ENCODE results near the gene HDAC2.
A peak's percentile ranks its signal among the peaks of the same experiment; 100 is the strongest.
"Not testable (repeated sequence)": the region's sequence is repeated elsewhere in the genome, so short reads cannot be mapped to it uniquely, and the experiment has no call there.

HDAC2 gene

DNA sequence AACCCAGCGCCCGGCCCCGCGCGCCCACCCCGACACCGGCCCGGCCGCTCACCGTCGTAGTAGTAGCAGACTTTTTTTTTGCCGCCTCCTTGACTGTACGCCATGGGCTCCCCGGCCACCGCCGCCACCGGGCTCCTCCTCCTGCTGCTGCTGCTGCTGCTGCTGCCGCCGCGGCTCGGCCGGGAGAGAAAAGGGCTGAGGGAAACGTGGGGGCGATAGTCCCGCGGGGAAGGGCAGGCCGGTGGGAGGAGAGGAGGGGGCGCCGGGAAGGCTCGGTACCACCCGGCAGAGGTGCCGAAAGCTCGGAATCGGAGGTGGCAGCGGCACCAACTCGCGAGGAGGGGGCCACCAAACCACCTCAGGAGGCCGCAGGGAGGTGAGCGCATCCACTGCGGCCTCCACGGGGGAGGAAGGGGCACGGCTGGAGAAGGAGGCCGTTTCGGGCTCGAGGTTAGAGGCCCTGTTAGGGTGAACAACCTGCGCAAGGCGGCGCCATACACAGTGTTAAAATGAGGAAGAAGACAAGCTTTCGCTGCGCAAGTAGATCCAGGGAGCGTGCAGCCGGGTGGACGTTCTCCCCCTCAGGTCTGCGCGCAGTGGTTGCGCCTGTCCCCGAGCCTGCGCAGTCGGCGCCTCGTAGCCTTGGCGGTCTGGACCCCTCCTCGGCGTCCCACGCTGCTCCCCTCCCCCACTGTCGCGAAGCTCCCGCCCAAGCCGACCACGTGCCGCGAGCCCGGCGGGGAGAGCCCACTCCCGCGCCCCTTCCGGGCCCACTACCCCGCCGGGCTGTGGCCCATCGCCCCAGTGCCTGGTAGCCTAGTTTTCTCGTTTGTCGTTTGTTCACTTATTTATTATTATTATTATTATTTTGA lies at the start of gene HDAC2:
Gene HDAC2, minus strand, starts transcription at position 344 of the 872 bp plus-strand sequence. Its CDS starts 240 bp downstream, at position 104.
- DNase-seq (ENCODE audit: low read depth in 2 of 2) = peak; percentile 63 to 71

DNA sequence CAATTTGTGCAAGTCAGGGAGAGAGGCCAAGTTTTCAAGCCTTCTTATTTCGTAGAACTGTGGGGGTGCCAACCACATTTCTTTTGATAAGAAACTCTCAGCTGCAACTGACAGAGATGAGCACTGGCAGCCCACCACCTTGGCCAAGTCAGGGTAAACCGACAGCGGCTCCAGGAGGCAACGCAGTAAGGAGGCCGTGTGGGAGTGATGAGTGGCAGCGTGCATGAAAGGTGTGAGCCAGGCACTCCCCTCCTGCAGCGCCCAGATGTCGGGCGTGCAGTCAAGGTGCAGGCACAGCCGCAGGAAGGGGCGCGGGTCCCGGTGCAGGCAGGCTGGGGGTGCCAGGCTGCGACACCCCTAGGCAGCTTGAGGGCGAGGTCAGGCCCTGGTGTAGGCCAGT lies 49.2 kb upstream of the HDAC2 start:
- DNase-seq (ENCODE audit: low read depth in 2 of 2) = no peak

DNA sequence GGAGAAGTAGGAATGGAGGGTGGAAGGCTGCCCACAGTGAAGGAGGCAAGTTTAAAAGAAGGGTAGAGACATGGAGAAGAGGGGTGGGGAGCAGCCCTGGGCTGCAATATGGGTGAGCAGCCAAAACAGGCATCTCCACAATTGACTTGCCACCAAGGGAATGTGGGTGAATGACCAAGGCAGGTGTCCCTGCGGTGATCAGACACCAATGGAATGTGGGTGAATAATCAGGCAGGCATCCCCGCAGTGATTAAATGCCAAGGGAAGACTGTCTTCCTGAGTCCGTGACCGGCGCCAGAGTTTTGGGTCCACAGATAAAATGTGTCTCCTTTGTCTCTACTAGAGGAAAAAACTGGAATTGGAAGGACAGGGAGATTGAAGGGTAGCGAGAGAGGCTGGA lies 46.2 kb upstream of the HDAC2 start:
- DNase-seq (ENCODE audit: low read depth in 2 of 2) = not testable (repeated sequence)

DNA sequence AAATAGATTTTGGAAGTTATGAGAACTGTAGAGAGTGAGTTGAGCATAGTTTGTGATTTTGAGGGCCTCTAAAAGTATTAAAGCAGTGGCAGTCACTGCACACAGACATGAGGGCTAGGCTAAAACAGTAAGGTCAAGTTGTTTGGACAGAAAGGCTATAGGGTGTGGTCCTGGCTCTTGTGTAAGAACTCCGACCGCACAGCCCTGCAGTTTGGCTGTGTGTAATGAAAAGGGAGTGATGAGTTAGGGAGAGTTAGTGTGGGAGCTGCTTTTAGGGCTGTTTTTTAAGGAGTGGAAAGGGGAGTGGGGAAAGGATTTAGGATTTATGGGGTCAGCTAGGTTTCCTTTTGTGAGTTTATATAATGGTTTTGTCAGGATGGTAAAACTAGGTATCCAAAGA lies 43.2 kb upstream of the HDAC2 start:
- DNase-seq (ENCODE audit: low read depth in 2 of 2) = not testable (repeated sequence)

DNA sequence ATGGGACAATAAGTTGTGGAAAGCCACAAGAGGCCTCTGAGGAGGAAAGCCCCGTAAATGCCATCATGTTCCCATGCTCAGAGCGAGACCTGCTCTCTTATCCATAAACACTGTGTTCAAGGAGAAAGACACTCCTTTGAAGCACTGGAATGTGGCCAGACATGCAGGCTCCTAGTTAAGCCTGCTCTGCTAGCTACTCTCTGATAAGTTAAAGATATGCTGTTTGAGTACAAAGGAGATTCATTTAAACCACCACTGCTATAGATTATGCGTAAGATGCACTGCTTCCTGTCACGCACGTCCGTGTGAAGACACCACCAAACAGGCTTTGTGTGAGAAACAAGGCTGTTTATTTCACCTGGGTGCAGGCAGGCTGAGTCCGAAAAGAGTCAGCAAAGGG lies 40.5 kb upstream of the HDAC2 start:
- DNase-seq (ENCODE audit: low read depth in 2 of 2) = not testable (repeated sequence)

DNA sequence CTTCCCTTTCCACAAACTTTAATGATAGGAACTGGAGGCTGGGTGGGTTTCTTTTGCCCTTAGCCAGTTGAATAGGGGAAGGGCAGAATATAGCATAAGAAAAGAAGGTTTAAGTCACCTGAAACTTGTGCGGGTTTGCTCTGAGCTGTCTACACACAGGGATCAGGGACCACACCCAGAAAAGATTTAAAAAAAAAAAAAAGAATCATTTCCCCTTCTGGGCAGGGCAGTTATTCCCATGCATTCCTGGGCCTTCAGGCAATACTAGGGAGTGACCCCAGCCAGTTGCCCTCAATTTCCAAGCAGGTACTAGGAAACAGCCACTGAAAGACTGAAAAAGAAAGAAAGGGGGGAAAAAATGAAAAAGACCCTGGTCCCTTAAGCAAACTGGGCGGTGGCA lies 39.6 kb upstream of the HDAC2 start:
- no peak for DNase-seq (ENCODE audit: low read depth in 2 of 2)

DNA sequence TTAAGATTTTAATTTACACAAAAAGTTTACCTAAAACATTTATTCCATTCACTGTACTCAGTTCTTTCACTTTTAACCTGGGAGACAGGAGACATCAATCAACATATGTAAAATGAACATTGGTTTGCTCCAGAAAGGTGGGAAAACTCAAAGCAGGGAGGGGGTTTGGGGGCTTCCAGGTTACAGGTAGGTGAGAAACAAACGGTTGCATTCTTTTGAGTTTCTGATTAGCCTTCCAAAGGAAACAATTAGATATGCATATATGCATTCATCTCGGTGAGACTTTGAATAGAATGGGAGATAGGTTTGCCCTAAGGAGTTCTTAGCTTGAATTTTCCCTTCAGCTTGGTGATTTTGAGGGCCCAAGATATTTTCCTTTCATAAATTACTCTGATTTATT lies 38.2 kb upstream of the HDAC2 start:
- DNase-seq (ENCODE audit: low read depth in 2 of 2) = no peak

DNA sequence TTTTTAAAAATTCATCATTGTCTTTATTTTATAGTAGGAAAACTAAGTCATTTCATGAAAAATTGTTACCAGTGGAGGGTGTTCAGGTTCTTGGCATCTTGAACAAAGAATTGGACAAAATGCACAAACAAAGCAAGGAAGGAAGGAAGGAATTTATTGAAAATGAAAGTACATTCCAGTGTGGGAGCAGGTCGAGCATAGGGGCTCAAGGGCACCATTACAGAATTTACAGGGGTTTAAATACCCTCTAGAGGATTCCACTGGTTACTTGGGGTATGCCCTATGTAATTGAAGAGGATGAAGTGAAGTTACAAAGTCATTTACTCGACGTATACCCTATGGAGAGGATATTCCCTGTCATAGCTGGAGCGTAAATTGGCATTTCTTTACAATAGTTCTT lies 37.4 kb upstream of the HDAC2 start:
- no peak for DNase-seq (ENCODE audit: low read depth in 2 of 2)

DNA sequence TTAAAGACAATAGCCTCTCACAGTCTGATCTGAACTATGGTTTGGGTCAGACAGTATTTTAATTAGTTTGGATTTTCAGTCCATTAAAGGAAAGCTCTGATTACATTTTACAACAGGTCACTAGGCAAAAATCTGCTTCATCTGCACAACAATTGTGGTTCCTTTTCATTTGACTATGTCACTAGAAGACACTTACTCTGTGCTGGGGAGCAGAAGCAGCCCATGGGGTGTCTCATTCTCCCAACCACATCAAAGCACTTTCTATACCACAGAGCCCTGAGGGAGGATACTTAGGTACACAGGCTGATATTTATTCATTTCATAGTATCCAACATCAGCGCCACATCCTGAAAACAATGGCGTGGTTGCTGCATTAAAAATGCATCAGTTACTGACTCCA lies 36.6 kb upstream of the HDAC2 start:
- no peak for DNase-seq (ENCODE audit: low read depth in 2 of 2)

DNA sequence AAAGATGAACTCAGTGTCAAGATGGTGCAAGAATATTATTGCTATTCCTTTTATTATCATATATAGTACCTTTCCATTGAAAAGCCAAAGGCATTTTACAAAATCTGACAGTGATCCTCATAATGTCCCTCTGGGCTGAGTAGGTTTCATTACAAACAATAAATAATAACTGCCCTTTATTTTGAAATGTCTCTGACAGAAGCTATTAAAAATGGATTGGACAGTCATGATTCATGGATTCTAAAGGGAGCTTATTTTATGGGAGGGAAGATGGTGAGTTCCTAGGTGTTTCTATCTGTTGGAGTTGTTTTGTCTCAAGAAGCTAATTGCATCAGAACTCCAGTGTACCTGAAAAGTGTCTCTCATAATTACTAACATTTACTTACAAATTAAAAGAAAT lies 30.4 kb upstream of the HDAC2 start:
- no peak for DNase-seq (ENCODE audit: low read depth in 2 of 2)

DNA sequence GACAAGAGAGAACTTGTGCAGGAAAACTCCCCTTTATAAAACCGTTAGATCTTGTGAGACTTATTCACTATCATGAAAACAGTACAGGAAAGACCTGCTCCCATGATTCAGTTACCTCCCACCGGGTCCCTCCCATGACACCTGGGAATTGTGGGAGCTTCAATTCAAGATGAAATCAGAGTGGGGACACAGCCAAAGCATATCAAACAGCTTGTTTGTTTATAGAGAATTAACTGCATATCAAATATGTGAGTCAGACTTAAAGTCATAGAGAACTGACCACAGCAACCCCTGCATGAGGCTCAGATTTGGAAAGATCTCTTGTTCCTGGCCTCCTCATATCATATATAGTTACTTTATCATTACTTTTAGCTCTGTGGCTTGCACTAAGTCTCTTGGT lies 29.1 kb upstream of the HDAC2 start:
- DNase-seq (ENCODE audit: low read depth in 2 of 2) = peak in 1 of 2 experiments; percentile 21

DNA sequence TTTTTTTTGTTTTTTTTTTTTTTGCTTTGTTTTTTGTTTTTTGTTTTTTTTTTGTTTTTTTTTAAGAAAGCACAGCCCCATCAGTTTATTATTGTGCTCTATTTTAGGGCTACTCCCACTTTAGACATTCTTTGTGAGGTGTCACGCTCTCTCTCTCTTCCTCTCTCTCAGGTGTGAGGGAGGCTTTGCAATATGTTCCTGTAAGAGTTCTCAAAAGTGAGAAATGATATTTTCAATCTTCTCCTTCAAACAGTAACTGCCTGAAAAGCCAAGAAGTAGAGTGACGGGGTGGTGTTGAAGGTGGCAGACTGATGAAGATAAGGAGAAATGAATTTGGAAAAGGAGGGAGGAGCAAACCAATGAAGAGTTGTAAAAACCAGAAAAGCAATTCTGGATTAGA lies 28.3 kb upstream of the HDAC2 start:
- DNase-seq (ENCODE audit: low read depth in 2 of 2) = no peak

DNA sequence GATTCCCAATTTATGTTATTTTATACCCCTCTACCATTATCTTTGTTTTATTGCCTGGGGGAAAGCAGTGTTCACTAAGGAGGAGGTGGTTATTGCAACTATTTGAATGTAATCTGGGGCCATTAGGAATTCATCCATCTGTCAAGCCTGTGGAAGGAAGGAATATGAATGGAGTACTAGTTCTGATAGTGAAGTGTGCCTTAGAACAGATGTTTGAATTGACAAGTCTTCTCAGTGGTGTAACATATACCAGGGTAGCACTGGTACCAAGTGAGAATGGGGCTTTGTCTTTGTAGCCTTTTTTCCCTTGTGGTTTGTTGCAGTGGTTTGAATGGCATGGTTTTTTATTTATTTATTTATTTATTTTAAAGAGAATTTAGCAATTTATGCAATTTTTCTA lies 27.9 kb upstream of the HDAC2 start:
- no peak for DNase-seq (ENCODE audit: low read depth in 2 of 2)

DNA sequence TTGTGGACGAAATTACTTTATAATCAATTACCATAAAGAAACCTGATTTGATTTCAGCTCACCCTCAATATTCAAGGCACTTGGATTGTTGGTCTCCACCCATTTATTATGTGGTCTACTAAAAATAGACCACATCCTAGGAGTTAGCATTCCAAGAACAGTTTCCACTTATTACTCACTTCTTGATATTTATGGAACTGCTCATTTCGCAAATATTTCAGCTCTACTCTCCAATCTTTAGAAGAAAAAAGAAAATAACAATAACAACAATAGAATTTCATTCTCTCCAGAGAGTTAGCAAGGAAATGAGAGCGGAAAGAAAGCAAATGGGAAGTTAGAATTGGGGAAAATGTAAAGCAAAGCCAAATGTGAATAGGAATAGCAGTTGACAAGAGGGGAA lies 26.2 kb upstream of the HDAC2 start:
- peak; percentile 74 to 77 for DNase-seq (ENCODE audit: low read depth in 2 of 2)

DNA sequence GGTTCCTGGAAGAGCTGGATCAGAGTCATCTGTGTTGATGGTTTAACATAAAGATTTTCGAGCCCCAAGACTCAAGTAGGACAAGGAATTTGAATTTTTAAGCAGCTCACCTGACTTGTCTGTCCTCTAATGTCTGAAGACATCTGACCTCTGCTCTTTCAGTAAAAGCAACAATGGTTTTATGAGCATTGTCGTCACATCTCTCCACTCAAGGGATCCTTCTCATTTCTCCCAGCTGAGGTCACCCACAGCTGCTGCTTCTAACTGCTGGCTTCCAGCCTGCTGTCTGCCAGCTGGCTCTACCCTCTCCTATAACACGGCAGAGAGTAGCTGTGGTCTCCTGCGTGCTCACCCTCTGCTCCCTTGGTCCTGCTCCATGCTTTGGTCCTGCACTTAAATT lies 24.7 kb upstream of the HDAC2 start:
- peak; percentile 80 to 81 for DNase-seq (ENCODE audit: low read depth in 2 of 2)

DNA sequence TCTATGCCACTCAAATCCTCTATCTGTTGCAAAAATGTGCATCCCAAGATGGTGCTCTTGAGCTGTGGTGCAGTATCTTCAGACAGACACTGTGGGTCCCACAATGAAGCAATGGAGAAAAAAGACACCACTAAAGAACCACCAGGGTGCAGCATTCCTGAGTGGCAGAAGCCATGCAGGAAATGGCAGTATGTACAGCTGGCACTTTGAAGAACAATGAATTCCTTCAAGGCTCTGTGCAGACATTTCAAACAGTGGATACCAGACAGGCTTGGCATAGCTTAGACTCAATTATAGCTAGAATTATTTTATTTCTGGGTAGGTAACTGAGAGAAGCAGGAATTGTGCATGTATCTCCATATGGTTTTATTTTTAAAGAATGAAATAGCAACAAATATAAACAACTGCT lies 24.0 kb upstream of the HDAC2 start:
- peak; percentile 75 to 76 for DNase-seq (ENCODE audit: low read depth in 2 of 2)

DNA sequence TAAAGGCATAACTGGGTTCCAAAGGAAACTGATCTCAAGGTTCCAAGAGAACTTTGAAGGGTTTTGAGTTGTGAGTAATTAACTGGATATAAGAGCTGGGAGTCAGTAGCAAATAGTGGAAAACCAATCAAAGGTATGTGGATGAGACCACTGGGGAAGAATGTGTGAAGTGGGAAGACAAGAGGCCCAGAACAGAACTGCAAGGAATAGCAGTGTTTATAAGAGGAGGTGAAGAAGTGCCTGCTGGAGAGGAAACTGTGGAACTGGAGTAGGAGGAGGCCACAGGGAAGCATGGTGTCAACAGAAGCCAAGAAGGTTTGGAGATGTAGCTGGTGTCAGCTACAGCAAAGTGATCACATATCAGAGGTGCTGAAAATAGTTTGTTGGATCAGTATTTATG lies 18.7 kb upstream of the HDAC2 start:
- no peak for DNase-seq (ENCODE audit: low read depth in 2 of 2)

DNA sequence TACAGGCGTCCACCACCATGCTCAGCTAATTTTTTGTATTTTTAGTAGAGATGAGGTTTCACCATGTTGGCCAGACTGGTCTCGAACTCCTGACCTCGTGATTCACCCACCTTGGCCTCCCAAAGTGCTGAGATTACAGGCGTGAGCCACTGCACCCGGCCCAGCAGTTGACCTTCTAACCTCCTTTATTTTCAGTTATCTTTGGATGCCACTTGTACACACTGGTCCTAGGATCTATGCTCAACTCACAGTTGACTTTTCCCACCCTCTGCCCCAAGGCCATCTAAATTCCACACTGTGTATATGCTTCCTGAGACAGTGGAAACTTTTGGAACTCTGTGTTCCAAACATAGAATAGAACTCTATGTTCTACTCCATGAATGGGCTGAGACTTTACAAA lies 11.7 kb upstream of the HDAC2 start:
- DNase-seq (ENCODE audit: low read depth in 2 of 2) = not testable (repeated sequence)

DNA sequence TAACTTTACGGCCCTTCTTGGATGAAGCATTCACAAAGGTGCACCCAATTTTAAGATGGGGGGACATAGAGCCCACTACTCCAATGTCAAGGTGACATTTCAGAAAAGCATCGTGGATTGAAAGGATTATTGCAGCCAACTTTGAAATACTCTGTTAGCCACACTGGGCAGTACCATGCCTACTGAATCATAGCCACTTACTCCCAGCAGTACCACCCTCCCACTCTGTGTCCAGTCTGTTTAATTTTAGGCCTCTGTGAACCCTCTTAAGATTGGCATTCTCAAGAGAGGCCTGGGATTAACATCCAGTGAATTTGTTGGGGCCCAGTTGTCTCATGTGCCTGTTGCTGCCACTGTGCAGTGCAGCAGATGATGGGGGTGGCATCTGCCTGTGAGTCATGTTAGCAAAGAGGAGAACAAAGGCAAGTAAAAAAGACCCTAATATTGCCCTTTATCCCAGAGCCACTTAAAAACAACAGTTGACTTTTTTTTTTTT lies 11.2 kb upstream of the HDAC2 start:
- DNase-seq (ENCODE audit: low read depth in 2 of 2) = no peak

DNA sequence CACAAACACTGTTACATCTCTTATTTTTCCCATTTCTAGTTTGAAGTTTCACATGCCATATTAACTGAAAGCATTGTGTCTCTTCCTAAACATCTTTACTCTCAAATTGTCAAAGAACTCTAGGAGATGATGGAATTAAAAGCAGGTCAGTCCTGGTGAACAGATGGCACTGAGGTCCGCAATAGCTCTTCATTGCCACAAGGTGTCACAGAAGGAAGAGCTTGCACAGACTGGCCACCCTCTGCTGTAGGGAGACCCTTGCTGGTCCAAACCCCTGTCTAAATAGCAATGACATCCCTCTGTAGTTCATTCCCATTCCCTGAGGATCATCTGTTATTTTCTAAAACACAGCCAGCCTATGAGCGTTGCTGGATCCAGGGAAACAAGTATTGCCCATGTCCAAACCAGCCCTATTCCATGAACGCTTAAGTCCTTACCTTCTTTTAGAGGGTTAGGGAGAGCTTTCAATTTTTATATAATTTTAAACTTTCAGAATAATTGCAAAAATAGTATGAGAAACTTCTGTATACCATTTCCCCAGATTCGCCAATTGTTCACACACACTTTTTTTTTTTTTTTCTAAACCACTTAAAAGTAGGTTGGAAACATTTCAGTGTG lies 10.1 kb upstream of the HDAC2 start:
- DNase-seq (ENCODE audit: low read depth in 2 of 2) = no peak

DNA sequence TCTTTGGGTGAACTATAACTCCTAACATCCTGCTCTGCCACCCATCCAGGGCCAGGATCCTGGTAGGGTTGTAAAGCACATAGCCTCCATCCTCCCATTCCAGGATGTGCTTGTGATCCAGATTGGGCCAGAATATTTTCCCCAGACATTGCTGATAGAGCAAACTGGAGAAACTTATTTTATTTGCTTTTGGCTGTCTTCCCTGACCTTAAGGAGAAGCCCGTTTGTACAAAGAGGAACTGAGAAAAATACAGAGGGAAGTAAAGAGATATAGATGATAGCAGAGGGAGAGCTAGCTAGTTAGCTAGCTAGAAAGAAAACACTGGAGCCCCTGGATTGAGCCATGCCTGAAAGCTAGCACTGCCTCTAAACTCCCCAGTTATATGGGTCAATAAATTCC lies 9.0 kb upstream of the HDAC2 start:
- no peak for DNase-seq (ENCODE audit: low read depth in 2 of 2)

DNA sequence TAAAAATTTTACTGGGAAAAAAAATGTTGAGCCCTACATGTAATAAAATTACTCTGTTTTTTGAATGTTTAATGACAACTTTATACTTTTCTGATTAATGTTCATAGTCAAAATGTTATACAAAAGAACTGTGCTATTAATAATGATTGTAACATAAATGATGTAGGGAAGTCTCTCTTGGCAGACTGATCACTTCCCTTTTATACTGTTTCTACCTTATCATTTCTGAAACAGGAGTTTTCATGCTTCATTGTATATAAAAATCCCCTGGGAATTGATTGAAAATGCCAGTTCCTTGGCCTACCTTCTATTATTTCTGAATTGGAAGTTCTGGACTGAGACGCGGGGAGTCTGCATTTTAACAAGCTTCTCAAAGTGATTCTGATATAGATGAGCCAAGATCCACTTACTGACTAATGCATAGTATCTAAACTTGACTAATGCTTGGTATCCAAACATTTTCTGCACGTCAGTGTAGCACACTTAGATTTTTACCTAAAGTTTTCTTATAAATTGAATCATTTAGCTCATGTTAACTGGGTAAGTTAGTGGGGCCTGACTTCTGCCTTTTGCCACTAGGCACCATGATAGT lies 7.2 kb upstream of the HDAC2 start:
- DNase-seq (ENCODE audit: low read depth in 2 of 2) = no peak

DNA sequence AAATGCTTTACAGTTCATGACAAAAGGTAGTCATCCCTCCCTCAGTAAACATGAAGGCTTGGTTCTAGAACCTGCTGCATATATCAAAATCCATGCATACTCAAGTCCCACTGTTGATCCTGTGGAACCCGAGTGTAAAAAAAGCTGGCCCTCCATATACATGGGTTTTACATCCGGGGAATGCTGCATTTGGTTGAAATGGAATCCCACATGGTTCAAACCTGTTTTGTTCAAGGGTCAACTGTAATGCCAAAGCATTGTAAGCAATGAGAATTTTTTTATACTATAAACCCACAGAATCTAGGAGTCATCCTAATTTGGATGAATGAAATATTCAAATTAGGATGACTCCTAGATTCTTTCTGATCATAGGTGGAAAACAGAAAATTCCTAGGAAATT lies 5.9 kb upstream of the HDAC2 start:
- no peak for DNase-seq (ENCODE audit: low read depth in 2 of 2)

Measured in fibroblast of skin of left quadriceps (primary cell).